HG02852 (cell line): ENCODE data around the gene THRAP3.
"Not testable (repeated sequence)": the region's sequence is repeated elsewhere in the genome, so short reads cannot be mapped to it uniquely, and the experiment has no call there.

Source experiments
- ATAC-seq: cut with Tn5 transposase; IDR thresholded peaks from one replicate; pipeline ENCODE4 v1.9.1; 2021; ENCODE audit warnings: mild to moderate bottlenecking, moderate library complexity; ENCODE audit not compliant: unreplicated experiment

Gene THRAP3

GRCh38 chr1:36239941-36240637 lies 15.8 kb downstream of the THRAP3 start:
- no peak for ATAC-seq

DNA sequence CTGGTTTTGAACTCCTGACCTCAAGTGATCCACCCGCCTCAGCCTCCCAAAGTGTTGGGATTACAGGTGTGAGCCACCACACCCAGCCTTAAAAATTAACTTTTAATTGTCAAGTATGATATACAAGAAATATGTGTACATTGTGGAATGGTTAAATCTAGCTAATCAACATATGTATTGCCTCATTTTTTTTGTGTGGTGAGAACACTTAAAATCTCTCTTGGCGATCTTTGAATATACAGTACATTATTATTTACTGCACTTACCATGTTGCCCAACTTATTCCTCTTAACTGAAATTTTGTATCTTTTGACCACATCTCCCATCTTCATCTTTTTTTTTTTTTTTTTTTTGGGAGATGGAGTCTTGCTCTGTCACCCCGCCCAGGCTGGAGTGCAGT lies 23.3 kb downstream of the THRAP3 start:
- ATAC-seq = no peak

DNA sequence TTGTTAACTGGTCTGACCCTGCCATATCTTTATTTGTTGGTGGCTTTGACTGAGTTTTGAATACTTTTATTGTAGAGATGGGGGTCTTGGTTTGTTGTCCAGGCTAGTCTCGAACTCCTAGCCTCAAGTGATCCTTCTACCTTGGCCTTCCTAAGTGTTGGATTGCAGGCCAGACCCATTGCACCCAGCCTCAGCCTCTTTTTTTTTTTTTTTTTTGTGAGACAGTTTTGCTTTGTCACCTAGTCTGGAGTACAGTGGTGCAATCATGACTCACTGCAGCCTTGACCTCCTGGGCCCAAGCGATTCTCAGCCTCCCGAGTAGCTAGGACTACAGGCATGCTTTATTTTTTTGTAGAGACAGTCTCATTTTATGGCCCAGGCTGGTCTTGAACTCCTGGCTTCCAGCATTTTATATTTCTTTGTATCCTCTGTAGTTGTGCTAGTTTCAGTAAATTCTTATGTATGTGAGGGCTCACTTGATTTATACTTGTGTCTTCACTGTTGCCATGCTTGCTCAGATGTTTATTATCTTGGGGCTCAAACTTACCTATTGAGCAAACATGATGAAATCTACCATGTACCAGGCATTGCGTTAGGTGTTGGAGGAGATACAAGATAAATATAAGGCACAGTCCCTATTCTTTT lies 24.1 kb downstream of the THRAP3 start:
- ATAC-seq = no peak

DNA sequence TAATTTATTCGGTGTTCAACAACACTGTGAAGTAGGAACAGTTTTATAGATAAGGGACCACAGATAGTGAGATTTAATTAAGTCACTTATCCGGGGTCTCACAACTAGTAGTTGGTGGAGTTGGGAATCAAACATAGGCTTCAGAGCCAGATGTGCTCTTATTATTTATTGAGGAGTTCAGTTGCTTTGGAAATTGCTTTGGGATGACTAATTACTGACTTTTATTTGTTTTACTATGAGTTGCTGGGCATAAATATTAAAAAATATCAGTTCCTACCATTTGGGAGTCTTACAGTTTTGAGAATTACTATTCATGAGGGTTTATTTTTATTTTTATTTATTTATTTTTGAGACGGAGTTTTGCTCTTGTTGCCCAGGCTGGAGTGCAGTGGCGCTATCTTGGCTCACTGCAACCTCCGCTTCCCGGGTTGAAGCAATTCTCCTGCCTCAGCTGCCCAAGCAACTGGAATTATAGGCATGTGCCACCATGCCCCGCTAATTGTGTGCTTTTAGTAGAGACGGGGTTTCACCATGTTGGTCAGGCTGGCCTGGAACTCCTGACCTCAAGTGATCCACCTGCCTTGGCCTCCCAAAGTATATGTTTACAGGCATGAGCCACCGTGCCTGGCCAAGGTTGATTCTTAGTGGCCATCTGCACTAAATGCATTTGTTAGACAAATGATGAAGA lies 27.7 kb downstream of the THRAP3 start:
- ATAC-seq = no peak

GRCh38 chr1:36252482-36252824 lies 28.2 kb downstream of the THRAP3 start:
- ATAC-seq = not testable (repeated sequence)

- no peak for ATAC-seq
Measured at GRCh38 chr1:36253161-36253862, 29.1 kb downstream of the THRAP3 start.

DNA sequence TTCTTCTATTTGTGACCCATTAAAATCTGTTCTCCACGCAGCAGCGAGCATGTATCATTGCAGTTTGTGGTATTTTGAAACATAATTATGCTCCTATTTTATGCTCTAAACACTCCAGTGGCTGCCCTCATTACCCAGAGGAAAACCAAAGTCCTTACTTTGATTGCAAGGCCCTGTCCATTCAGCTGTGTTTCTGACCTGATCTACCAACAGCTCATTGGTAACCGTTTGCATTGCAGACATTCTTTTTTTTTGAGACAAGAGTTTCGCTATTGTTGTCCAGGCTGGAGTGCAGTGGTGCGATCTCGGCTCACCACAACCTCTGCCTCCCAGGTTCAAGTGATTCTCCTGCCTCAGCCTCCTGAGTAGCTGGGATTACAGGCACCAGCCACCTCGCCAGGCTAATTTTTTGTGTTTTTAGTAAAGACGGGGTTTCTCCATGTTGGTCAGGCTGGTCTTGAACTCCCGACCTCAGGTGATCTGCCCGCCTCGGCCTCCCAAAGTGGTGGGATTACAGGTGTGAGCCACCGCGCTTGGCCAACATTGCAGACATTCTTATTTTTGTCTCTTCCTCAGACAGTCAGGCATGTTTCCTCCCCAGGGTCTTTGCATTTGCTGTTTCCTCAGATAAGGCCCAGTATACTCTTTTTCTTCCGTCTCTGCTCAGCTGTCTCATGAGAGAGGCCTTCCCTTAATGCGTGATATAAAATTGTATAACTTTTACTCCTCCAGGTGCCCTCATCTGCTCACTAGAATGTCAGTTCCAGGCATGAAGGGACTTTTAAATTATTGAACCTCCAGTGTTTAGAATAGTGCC lies 32.5 kb downstream of the THRAP3 start:
- no peak for ATAC-seq

- ATAC-seq = no peak
Measured at GRCh38 chr1:36257375-36257767, 33.1 kb downstream of the THRAP3 start.

- no peak for ATAC-seq
Measured at GRCh38 chr1:36258960-36259344, 34.7 kb downstream of the THRAP3 start.

GRCh38 chr1:36268981-36269380 lies 44.7 kb downstream of the THRAP3 start:
- no peak for ATAC-seq

DNA sequence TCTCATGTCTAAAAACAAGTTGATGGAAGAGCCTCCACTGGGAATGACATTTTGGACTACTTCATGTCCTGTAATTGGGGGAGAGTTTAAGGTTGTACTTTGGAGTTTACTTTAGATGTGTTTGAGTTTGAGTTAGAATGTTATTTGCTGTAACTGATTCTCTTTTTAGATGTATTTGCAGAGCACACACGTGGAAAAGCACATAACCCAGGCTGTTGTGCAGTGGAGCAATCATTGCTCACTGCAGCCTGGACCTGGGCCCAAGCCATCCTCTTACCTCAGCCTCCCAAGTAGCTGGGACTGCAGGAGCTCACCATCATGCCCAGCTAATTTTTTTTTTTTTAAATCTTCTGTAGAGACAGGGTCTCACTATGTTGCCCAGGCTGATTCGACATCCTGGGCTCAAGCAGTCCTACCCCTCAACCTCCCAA lies 45.2 kb downstream of the THRAP3 start:
- no peak for ATAC-seq

DNA sequence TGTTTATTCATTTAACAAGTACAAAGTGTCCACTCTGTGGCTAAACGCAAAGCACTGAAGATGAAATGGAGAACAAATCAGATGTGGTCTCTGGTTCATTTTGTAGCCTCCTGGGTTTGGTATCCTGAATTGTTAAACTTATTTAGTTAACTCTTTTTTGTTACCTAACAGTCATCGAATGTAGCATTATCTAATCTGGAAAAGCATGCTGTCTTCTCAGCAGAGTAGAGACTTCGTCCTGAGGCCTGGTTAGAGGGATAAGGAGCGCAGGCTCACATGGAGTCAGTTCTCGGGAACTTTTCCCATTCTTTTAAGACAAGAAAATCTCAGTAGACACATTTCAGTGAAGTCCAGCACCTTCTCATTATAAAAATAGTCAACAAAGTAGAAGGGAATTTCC lies 48.8 kb downstream of the THRAP3 start:
- ATAC-seq = no peak

GRCh38 chr1:36274201-36274600 lies 50.0 kb downstream of the THRAP3 start:
- ATAC-seq = no peak

DNA sequence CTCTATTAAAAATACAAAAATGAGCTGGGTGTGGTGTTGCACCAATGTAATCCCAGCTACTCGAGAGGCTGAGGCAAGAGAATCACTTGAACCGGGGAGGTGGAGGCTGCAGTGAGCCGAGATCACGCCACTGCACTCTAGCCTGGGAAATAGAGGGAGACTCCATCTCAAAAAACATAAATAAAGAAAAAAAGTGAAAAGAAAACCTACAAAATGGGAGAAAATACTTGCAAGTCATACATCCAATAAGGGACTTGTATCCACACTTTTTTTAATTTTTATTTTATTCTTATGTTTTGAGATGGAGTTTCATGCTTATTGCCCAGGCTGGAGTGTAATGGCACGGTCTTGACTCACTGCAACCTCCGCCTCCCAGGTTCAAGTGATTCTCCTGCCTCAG lies 52.4 kb downstream of the THRAP3 start:
- no peak for ATAC-seq

- ATAC-seq = no peak
Measured at GRCh38 chr1:36279110-36279788, 55.0 kb downstream of the THRAP3 start.

GRCh38 chr1:36279789-36280296 lies 55.6 kb downstream of the THRAP3 start:
- no peak for ATAC-seq

- no peak for ATAC-seq
Measured at GRCh38 chr1:36284061-36284460, 59.8 kb downstream of the THRAP3 start.

DNA sequence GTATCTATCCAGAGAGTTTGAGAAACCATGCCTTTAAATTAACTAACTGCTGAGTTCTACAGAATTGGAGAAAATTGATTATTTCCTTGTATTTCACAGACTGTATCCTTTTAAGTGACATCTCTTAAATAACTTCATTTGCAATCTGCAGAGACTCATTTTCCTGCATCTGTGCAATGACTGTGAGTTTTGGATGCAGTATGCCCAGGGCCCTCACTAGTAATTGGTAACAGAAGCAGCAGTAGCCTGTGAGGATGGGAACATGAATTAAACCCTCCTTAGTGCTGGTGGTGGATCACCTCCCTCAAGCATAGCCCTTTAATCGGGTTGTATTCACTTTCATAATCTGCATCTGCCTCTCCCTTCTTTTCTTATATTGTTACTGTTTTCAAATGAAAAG lies 60.3 kb downstream of the THRAP3 start:
- ATAC-seq = no peak

- ATAC-seq = no peak
Measured at GRCh38 chr1:36285443-36286101, 61.3 kb downstream of the THRAP3 start.

DNA sequence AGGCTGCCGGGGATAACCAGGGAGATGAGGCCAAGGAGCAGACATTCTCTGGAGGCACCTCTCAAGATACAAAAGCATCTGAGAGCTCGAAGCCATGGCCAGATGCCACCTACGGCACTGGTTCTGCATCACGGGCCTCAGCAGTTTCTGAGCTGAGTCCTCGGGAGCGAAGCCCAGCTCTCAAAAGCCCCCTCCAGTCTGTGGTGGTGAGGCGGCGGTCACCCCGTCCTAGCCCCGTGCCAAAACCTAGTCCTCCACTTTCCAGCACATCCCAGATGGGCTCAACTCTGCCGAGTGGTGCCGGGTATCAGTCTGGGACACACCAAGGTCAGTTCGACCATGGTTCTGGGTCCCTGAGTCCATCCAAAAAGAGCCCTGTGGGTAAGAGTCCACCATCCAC lies 62.6 kb downstream of the THRAP3 start:
- ATAC-seq = no peak
